GM18873 (cell line): ENCODE measurements around the gene ANO6.

ENCODE experiments used
- ATAC-seq: cut with Tn5 transposase; IDR thresholded peaks from one replicate; pipeline ENCODE4 v1.9.1; 2021; ENCODE audit warnings: mild to moderate bottlenecking, moderate library complexity, moderate number of reproducible peaks; ENCODE audit not compliant: unreplicated experiment, low FRiP score

The ANO6 gene

DNA sequence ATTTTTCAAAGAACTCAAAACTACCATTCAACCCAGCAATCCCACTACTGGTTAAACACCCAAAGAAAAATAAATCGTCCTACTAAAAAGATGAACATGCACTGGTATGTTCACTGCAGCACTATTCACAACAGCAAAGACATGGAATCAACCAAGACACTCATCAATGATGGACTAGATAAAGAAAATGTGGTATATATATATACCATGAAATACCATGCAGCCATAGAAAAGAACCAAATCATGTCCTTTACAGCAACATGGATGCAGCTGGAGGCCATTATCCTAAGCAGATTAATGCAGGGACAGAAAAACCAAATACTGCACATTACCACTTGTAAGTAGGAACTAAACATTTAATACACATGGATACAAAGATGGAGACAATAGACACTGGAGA is 3.8 kb upstream of the ANO6 start:
- ATAC-seq = no peak

DNA sequence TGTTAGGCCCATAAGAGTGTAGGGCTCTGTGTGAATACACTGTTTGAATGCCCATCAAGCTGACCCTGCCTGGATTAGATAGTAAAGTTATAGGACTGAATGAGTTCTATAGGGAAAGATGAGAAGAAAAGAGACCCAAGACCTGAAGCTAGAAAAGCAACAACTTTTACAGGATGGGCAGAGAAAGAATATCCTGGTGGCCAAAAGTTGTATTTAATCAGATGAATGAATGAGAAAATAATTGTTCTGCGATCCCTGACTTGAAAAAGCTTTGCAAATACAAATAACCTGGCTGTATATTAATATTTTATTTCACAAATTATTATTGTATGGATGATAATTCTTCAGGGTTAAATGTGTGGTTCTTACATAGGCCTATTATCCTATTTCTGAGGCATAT is 2.8 kb upstream of the ANO6 start:
- no peak for ATAC-seq

DNA sequence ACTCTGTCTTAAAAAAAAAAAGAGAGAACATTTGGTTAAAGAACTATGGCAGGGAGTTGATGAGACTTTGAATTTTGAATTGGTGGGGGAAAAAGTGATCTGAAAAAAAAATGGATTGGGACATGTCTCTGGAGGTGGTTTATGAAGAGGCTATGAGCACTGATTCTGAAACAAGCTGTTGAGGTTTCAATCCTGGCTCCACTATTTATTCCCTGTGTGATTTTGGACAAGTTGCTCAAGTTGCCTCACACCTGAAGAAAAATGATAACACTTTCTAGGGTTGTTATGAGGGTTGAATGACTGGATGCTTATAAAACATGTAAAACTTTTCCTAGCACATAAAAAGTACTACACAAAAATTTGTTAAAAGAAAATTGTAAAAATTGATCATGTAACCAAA is 1.8 kb upstream of the ANO6 start:
- no peak for ATAC-seq

DNA sequence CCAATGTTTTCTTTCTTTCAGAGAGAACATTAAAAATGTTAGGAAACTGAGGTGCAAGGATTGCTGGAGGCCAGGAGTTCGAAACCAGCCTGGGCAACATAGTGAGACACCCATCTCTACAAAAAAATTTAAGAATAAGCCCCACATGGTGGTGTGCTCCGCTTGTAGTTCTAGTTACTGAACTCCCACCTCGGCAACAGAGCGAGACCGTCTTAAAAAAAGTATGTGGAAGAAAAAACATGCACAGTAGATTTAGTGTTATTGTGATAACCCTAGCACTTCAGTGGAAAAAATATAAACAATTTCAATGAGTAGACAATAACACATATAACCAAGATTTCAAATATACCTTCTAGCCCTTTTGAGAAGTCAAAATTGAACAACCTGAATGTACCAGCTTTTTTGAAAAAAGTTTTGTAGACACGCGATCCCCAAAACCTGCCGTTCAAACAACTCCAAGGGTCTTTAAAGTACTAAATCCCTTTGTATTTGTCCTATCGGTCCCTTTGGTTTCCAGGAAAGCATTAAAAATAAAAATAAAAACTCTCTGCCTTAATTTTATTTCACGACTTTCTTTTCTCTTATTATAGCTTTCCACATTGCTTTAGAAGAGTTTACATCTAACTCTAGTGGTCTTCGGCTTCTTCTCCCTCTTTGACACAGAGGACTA is 1.0 kb upstream of the ANO6 start:
- ATAC-seq = no peak

DNA sequence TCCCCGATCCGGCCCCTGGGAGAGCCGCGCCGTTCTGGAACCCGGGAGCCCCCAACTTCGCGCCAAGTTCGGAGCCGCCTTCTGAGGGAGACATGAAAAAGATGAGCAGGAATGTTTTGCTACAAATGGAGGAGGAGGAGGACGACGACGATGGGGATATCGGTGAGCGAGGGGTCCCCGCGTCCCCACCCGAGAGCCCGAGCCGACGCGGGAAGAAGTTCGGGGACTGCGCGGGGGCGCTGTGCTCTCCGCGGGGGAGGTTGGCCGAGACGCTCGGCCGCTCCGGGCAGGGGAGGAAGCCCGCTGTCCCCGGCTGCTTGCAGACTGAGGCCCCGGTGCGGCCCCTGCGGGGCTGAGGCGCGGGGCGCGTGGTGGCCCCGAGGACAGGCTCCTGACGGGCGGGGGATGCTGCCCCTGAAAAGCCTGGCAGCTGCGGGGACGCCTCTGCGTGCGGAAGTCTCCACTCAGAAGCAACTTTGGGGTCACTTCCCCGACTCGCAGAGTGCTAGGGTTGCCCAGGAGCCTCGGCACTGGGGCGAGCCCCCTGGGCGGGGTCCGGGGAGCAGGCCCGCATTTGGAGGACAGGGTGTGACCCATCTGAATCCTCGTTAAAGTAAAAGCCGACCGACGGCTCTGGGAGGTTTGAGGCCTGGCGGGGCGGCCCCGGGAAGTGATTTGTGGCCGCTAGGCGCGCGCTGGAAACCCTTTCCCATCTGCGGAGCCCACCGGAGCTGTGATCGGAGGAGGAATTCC is 511 bp downstream of the ANO6 start:
- peak; percentile 37 for ATAC-seq

DNA sequence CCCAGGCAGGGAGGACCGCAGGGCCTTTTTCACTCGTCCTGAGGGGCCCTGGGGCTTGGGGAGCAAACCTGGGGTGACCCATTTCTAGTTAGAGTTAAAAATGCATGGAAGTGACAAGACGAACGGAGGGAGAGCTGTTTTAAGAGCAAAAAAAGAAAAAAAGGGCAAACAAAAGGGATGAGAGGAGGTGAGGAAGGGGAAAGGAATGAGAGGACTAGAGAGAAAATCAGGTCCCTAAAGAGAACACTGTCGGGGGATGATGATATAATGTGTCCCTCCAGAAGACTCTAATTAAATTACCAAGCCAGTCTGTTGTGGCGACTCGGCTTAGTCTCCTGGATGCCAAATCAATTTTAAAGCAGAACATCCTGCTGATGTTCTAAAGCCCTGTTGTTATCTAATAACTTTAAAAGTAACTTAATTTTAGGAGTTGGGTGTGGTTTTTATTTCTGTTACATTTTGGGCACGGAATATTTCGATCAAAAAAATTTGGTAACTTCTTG is 1.1 kb downstream of the ANO6 start:
- ATAC-seq = no peak

DNA sequence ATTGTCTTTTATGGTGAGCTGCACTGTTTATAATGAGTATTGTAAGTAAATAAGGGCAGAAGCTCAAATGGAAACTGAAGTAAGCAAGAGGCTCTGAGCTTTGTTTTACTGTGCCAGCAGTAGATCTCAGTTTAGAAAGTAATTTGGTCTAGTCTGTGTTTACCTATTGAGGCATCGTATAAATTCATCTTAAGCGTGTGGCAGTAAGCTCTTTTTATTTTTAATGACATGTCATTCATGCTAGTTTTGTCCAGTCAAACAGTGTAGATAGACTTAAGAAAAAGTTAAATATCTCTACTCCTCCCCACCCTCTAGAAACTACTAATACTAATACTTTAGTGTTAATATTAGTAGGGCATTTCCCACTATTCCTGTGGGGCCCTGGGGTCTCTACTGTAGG is 2.0 kb downstream of the ANO6 start:
- ATAC-seq = no peak

DNA sequence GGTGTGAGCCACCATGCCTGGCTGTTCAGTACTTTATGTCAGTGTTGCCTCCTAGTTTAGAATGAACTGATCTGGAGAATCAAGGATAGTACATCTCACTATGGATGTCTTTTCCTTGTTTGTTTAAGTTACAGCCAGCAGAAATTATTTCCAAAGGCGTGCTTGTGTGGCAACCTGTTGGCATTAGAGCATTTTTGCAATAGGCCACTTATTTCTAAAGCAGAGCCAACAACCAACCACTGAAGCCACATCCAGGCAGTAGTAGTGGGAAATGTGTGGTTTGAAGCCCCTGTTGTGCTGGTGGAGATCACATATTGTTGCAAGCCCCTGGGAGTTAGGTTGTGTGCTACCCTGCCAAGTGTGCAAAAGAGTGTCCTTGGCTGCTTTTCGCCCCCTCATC is 3.7 kb downstream of the ANO6 start:
- ATAC-seq = no peak

DNA sequence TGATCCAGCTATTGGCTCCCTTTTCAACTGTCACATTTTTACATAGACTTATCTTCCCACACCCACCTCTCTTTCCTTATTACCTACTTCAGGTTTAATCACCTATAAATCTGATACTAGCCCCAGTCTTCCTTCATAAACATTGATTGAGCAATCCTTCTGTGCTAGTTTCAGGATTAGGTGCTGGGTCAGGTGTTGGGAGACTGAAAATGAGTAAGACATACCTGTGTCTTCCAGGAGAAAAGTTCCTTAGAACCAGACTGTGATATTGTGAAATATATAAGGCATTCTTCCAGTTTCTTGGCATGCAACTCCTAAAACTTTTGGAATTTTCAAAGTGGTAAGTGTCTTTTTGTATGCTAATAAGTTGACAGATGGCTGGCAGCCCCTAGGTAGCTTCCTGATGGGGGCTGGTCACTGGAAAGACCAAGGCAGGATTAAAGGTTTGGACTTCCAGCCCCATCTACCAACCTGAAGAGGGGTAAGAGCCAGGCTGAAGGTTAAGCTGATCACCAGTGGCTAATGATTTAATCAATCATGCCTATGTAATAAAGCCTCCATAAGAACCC is 4.6 kb downstream of the ANO6 start:
- no peak for ATAC-seq

DNA sequence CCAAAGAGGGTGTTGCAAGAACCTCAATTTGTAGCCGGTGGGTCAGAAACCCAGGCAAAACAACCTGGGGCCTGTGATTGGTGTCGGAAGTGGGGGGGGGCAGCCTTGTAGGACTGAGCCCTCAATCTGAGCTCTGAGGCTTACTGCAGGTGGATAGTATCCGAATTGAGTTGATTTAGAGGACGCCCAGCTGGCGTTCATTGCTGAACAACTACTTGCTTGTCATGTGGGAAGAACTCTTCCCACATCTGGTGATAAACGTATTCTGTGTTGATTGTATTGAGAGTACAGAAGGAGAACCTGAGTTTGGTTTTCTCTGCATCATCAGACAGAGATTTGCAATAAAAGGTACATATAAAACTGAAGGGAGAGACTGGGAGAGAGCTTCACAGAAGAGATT is 5.1 kb downstream of the ANO6 start:
- ATAC-seq = no peak

DNA sequence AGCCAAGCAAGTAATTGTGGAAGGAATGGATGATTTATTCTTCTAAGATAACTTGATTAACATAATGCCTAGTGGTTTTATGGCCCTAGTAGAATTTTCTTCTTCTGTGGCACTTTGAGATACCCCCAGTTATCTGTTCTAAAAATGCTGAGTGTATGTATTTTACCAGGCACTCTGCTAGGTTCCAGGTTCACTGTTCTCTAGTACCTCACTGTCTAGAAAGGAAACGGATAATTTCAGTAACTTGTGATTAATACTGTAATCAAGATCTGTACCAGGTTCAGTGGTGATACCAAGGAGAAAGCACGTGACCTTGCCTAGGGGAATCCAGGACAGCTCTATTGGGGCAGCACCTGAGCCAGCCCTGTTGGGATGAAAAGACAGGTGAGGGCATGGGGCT is 8.0 kb downstream of the ANO6 start:
- no peak for ATAC-seq

DNA sequence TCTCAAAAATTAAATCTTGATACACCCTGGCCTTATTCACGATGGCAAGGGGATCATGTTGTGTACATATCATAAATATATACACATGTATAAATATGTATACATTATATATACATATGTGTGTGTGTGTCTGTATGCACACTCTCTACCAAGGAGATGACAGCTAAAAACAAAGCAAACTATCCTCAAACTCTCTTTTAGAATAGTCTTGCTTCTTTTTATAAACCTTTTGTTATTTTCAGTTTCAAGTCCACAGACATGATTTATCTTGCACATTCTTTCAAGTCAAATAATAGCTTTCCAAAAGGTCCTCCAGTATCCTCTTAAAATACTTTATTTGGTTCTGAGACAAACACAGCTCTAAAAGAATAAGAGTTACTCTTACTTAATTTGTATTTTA is 8.4 kb downstream of the ANO6 start:
- ATAC-seq = no peak

DNA sequence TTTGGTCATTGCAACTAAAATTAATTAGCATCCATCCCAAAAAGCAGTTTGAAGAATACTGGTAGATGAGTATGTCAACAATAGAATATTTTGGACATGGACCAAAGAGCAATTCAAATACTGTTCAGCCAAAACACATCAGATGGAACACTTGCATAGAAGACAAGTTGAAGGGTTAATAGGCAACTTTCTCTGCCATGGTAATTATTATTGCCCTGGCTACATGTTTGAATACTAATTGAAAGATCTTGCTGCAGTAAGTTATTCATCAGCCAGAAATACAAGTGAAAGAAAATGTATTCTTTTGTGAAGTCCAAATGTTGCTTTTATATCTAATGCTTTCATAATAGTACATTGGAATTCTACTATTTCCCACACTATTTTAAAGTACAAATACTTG is 10.1 kb downstream of the ANO6 start:
- no peak for ATAC-seq

DNA sequence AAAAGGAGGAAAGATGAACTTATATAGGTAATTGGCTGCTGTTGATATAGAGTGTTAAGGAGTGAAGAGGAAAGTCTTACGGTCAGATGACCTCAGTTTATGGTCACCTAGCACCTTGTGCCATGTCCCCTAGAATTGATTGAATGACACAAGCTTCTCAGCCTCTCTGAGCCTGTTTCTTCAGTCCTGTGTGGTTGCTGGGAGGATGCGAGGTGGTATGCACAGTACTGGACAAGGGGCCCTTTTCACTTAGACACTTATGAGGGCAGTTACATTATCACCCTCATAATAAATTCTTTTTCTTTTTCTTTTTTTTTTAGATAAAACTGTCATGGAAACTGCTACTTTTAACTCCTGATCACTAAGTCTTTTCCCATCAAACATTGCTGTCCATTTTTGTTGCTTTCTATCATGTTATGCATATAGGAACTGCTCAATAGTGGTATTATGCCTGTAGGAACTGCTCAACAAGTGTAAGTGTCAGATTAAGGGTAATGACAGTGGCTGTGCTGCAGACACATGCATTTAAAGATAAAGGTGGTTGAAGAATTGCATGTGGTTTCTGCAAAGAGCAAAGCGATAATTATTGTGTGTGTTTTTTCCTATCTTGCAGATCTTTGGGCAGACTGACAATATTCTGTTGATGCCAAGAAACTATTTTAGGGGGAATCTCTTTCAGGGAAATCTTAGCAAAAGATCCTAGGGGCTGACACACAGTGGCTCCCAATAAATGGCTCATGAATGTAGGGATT is 11.6 kb downstream of the ANO6 start:
- ATAC-seq = no peak

DNA sequence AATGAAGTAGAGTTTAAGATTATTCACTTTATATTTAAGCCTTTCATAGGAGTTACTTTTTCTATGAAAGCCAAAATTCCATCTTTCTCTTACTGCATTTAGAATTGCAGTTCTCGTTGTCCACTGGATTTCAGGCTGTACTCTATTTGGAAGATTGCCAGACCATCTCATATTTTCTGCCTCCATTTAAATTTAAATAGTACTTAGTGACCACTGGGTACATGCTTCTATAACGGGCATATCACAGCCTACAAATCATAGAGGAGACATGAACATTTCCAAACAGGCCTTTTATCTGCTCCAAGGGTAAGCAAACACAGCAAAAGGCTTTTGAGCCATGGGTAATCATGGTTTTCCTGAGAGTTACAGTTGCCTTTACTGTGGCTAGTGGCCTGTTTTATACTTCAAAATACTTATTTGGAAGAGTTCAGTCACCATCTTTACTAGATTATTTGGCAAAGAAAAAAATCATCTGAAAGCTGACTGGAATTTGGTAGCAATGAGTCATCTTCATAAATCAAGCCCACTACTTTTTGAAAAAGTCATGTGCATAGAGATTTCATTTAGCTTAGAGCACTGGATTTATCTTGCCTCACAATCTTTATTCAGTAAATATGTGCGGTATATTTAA is 15.7 kb downstream of the ANO6 start:
- ATAC-seq = no peak

DNA sequence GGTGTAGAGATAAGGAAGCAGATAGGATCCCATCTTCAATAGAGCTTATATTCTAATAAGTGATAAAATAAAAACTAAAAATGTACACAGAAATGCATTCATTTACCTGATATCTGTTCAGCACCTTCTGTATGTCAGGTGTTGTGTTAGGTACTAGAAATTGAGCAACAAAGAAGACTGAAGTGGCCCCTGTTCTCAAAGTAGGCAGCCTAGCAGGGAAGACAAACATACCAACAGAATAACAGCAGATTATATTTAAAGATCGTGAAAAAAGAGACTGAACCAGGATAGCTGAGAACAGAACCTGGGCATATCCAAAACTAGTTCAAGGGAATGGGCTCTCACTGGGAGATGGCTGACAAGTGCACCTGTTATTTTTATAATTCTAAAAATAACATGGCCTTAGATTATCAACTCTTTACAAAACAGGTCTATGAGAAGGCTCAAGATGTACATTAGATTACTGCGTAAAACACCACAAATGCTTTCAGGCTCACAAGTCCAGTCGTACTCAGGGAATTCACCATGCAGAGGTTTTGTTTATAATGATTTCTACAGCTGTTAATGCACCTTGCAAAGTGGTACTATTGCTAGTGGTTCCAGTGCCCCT is 16.4 kb downstream of the ANO6 start:
- ATAC-seq = no peak

DNA sequence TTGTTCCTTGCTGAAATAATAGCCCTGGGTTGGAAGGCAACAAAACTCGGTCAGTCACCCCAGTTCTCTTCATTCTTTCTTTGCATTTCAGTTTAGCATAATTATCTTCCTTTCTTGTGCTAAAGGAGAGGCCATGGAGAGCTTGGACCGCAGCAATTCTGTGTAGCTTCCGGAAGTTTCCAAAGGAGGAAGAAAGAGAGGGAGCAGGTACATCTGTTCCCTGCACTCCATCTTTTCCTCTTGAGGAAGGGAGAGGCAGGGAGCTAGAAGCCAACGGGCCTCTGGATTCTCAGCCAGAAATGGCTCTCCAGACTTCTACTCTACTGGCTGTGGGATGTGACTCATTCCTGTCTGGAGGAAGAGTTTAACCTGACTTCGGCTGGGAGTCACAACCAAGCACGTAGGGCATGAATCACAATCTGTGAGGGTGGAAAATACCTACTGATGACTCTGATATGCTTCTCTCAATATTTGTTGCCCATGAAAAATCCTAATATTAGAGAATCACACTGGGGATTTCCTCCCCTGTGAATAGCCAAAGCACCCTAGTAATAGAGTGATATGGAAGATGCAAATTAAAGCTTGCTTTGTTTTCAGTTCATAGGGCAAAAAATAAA is 17.0 kb downstream of the ANO6 start:
- ATAC-seq = peak; percentile 58

DNA sequence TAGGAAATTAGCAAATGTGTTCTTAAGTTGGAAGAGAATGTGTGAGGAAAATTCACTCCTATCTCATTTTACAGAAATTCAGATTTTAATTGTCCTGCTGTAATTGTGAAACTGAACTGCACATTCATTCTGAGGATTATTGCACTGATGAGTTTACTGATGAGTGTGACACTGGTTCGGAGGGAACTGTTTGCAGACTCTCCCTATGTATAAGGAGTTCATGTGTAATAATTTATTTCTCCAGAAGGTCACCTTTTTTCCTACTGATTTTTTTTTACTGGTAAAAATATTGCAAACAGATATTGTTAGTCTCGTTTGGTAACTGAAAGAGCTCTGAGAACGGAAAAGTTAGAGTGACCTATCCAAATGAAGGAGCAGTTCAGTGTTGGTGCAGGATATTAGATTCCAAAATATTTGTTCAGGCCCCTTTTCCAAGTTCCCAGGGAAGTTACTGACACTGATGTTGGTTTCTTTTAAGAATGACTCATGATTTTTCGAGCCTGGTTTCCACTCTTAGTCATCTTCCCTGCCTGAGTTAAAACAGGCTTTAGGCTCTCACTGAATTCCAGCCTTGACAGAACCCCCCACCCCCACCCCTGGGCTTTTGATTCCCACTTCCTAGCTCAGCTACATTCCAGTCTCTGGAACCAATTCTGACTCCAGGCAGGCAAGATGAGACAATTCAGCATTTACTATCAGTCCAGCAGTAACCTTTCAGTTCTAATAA is 18.4 kb downstream of the ANO6 start:
- no peak for ATAC-seq
